ENCODE results near the gene ESR1. TPM values are rescaled to one million over a fixed set of nuclear protein-coding genes. Genes with fewer than 3 reads are reported as not detected.
"Not testable (repeated sequence)": the region's sequence is repeated elsewhere in the genome, so short reads cannot be mapped to it uniquely, and the experiment has no call there.

ESR1 gene
- total RNA-seq, 1 experiment from 2014 or later = 0.23 TPM

GRCh38 chr6:151894426-151894825 is 86.9 kb downstream of the ESR1 start:
- peak; percentile 64 for DNase-seq (ENCODE audit: low read depth)

- not testable (repeated sequence) for DNase-seq (ENCODE audit: low read depth)
Observed at GRCh38 chr6:151899221-151899620, 91.7 kb downstream of the ESR1 start.

- DNase-seq (ENCODE audit: low read depth) = not testable (repeated sequence)
Observed at GRCh38 chr6:151899796-151900195, 92.3 kb downstream of the ESR1 start.

GRCh38 chr6:151900256-151900655 is 92.8 kb downstream of the ESR1 start:
- DNase-seq (ENCODE audit: low read depth) = no peak

- no peak for DNase-seq (ENCODE audit: low read depth)
Observed at GRCh38 chr6:151901009-151901411, 93.5 kb downstream of the ESR1 start.

GRCh38 chr6:151904631-151905030 is 97.1 kb downstream of the ESR1 start:
- DNase-seq (ENCODE audit: low read depth) = no peak

GRCh38 chr6:151905072-151905471 is 97.6 kb downstream of the ESR1 start:
- no peak for DNase-seq (ENCODE audit: low read depth)

- DNase-seq (ENCODE audit: low read depth) = no peak
Observed at GRCh38 chr6:151905854-151906253, 98.4 kb downstream of the ESR1 start.

- peak; percentile 29 for DNase-seq (ENCODE audit: low read depth)
Observed at GRCh38 chr6:151911401-151911800, 103.9 kb downstream of the ESR1 start.

GRCh38 chr6:151914484-151914883 is 107.0 kb downstream of the ESR1 start:
- DNase-seq (ENCODE audit: low read depth) = peak; percentile 50

GRCh38 chr6:151916075-151916474 is 108.6 kb downstream of the ESR1 start:
- DNase-seq (ENCODE audit: low read depth) = no peak

GRCh38 chr6:151916680-151917164 is 109.2 kb downstream of the ESR1 start:
- peak; percentile 93 for DNase-seq (ENCODE audit: low read depth)

GRCh38 chr6:151917531-151918329 is 110.2 kb downstream of the ESR1 start:
- peak; percentile 2 for DNase-seq (ENCODE audit: low read depth)

- no peak for DNase-seq (ENCODE audit: low read depth)
Observed at GRCh38 chr6:151940307-151940706, 132.8 kb downstream of the ESR1 start.

- no peak for DNase-seq (ENCODE audit: low read depth)
Observed at GRCh38 chr6:151948002-151948743, 140.7 kb downstream of the ESR1 start.

- DNase-seq (ENCODE audit: low read depth) = peak; percentile 88
Observed at GRCh38 chr6:151958332-151958731, 150.8 kb downstream of the ESR1 start.

- DNase-seq (ENCODE audit: low read depth) = no peak
Observed at GRCh38 chr6:151959086-151959485, 151.6 kb downstream of the ESR1 start.

- peak; percentile 9 for DNase-seq (ENCODE audit: low read depth)
Observed at GRCh38 chr6:151961809-151962208, 154.3 kb downstream of the ESR1 start.

- peak; percentile 83 for DNase-seq (ENCODE audit: low read depth)
Observed at GRCh38 chr6:151962246-151962846, 154.9 kb downstream of the ESR1 start.

GRCh38 chr6:151963001-151963400 is 155.5 kb downstream of the ESR1 start:
- DNase-seq (ENCODE audit: low read depth) = no peak

GRCh38 chr6:151964412-151964811 is 156.9 kb downstream of the ESR1 start:
- not testable (repeated sequence) for DNase-seq (ENCODE audit: low read depth)

- DNase-seq (ENCODE audit: low read depth) = no peak
Observed at GRCh38 chr6:151974061-151974617, 166.7 kb downstream of the ESR1 start.

Measured in LHCN-M2 (cell line).